Immature natural killer cell (primary cell): ENCODE measurements around the gene POLRMT. TPM values are rescaled to one million over a fixed set of nuclear protein-coding genes. Genes with fewer than 3 reads are reported as not detected.
A peak's percentile ranks its signal among the peaks of the same experiment; 100 is the strongest.
"Not testable (repeated sequence)": the region's sequence is repeated elsewhere in the genome, so short reads cannot be mapped to it uniquely, and the experiment has no call there.

Experiments used
- DNase-seq, 3 donors: peaks; one replicate each; pipeline ENCODE4 v3.0.0; 2022; ENCODE audit warnings: mixed read lengths in 1 of 3
- H3K27ac Mint-ChIP-seq, 6 donors: one replicate each; pipeline ENCODE4 v1.8.0; 2020; ENCODE audit warnings: mixed read lengths in 6 of 6, mild to moderate bottlenecking in 5 of 6, inconsistent platforms in 4 of 6, moderate library complexity in 3 of 6
- H3K27me3 Mint-ChIP-seq, 3 donors: one replicate each; pipeline ENCODE4 v1.8.0; 2020 to 2021; ENCODE audit warnings: low read depth in 3 of 3, mild to moderate bottlenecking in 3 of 3, mixed read lengths in 3 of 3, moderate library complexity in 3 of 3, inconsistent platforms in 1 of 3
- H3K36me3 Mint-ChIP-seq, 3 donors: one replicate each; pipeline ENCODE4 v1.8.0; 2020; ENCODE audit warnings: mixed read lengths in 3 of 3, inconsistent platforms in 2 of 3, mild to moderate bottlenecking in 2 of 3
- H3K4me1 Mint-ChIP-seq, 2 donors: one replicate each; pipeline ENCODE4 v1.8.0; 2020; ENCODE audit warnings: inconsistent platforms in 2 of 2, mild to moderate bottlenecking in 2 of 2, mixed read lengths in 2 of 2, moderate library complexity in 1 of 2
- H3K4me3 Mint-ChIP-seq, 5 donors: one replicate each; pipeline ENCODE4 v1.8.0; 2020; ENCODE audit warnings: mild to moderate bottlenecking in 5 of 5, mixed read lengths in 5 of 5, inconsistent platforms in 3 of 5, moderate library complexity in 3 of 5
- H3K9me3 Mint-ChIP-seq, 6 donors: one replicate each; pipeline ENCODE4 v1.8.0; 2020; ENCODE audit warnings: mild to moderate bottlenecking in 6 of 6, mixed read lengths in 6 of 6, inconsistent platforms in 4 of 6, moderate library complexity in 3 of 6
- polyA plus RNA-seq, 3 donors: library from polyadenylated mRNA; unstranded; fragments of 300-500 nt; fragmentation: Illumina TruSeq; gene quantifications; one replicate each; pipeline ENCODE4 v1.2.3, GENCODE V29; 2021

Gene POLRMT
- polyA plus RNA-seq, 3 donors from 2014 or later: 26.6 to 38.1 (median 37.5) TPM

DNA sequence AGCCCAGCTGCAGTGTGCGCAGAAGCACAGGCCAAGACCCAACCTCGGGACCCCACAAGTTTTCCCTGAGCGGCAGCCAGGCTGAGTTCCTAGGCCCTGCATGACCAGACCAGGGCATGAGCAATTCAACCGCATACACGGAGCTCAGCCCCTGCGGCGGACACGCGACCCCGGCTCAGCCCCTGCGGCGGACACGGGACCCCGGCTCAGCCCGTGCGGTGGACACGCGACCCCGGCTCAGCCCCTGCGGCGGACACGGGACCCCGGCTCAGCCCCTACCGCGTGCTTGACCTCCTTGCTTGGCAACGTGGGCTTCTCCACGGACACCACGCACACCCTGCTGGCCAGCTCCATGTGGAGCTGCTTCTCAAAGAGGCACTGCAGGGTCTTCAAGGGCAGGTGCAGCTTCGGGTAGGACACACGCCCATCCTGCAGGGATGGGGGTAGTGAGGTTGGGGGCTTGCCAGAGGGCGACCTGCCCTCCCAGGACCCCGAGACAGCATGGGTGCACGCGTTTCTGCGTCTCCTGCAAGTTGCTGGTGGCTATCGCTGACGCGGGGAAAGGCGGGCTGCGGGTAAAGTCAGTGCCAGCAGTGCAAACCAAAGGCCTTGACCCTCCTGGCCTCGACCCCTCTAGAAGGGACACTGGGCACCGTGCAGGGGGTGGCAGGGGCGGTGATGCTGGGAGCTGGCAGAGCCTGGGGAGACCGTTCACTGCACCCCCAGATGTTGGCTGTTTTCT, 10.0 kb downstream of the POLRMT start:
- Mint-ChIP-seq H3K4me1 (peaks cover 0 to 2% of the 10 kb centered on the region in 2 donors), H3K27ac (no peak overlapping the region), H3K27me3 (peaks cover 0 to 6% (median 3%) of the 10 kb centered on the region in 3 donors), H3K9me3 (no peaks in the 10 kb centered on the region), H3K4me3 (no peak overlapping the region), H3K36me3 (peaks cover 5 to 9% (median 8%) of the 10 kb centered on the region in 3 donors)
- DNase-seq: no peak

DNA sequence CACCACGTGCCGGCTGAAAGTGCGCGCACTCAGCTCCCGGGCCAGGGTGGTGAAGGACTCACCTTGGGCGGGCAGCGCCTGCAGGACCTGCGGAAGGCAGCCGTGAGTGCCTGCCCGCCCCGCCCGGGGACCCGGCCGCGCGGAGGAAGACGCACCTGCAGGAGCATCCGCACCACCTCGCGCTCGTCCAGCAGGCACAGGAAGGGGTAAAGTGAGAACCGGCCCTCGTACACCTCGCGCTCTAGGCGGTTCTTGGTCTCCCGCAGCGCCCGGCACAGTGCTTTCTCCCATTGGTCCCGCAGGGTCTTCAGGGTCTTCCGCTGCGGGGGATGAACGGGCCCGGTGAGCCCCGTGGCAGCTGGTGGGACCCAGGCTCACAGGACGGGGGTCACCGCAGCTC, 10.7 kb downstream of the POLRMT start:
- Mint-ChIP-seq H3K27ac (no peak overlapping the region), H3K9me3 (no peaks in the 10 kb centered on the region), H3K4me3 (no peak overlapping the region), H3K4me1 (peaks cover 0 to 2% of the 10 kb centered on the region in 2 donors), H3K36me3 (peaks cover 4 to 7% (median 6%) of the 10 kb centered on the region in 3 donors), H3K27me3 (peaks cover 0 to 6% (median 3%) of the 10 kb centered on the region in 3 donors)
- DNase-seq: no peak

DNA sequence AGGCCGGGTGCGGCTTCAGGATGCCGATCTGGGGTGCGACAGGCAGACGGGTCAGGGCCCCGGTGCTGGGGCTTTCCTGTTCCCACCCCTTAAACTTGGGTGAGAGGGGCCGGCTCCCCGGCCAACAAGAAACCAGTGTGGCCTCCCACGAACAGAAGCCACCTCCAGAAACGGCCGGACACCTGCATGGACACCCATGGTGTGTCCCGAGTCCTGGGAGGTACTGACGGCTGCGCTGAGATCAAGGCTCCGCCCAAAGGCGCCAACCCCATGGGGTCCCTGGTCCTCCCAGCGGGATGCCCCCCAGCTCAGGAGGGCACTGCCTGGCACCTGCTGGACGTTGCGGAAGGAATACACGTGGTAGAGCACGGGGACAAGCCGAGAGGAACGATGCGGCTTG, 11.5 kb downstream of the POLRMT start:
- DNase-seq: no peak
- Mint-ChIP-seq H3K27ac (no peak overlapping the region), H3K36me3 (peaks cover 5 to 10% (median 6%) of the 10 kb centered on the region in 3 donors), H3K4me1 (peaks cover 0 to 2% of the 10 kb centered on the region in 2 donors), H3K4me3 (no peak overlapping the region), H3K9me3 (no peaks in the 10 kb centered on the region), H3K27me3 (peaks cover 0 to 6% (median 3%) of the 10 kb centered on the region in 3 donors)

DNA sequence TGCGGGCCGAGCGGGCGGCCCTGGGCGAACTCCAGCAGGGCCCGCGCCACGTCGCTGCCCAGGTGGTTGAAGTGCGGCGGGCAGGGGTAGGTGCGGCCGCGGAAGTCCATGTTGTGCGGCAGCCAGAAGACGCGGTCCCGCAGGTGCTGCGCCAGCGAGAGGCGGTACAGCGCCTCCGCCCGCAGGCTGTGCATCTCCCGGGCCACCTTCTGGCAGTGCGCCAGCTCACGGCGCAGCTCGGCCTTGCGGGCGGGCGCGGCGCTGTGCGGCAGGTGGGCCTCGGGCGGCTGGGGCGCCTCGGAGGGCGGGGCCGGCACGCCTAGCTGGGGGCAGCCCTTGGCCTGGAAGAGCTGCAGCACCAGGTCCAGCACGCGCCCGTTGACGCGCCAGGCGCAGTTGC, 12.1 kb downstream of the POLRMT start:
- not testable (repeated sequence) for H3K9me3 Mint-ChIP-seq, H3K27ac Mint-ChIP-seq, H3K36me3 Mint-ChIP-seq, H3K4me1 Mint-ChIP-seq, H3K27me3 Mint-ChIP-seq, DNase-seq, H3K4me3 Mint-ChIP-seq

DNA sequence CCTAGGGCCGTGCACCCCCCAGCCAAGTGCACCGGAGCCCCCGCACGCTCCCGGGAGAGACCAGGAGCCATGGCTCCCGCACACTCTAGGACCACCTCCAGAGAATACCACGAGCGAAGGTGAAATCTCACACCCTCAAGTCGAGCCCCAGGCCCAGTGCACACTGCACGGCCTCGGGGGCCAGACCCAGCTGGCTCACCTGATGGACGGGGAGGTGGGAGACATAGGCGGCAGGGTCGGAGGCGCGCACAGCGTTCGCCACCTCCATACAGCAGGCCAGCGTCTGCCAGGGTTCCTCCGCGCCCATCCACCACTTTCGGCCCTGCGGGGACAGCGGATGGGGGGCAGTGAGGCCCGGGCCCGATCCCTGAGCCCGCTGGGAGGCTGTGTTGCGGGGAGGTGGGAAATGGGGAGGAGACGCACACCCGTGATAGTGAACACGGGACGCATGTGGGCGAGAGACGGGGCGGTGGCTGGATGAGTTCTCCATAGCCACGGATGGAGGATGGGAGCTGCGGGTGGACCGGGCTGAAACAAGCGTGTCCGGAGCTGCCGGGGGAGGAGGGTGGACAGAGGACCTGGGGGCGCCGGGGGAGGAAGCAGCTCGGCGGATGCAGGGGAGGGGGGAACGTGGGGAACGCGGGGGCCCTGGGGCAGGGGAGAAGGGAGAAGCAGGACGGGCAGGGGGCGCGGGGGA, 13.0 kb downstream of the POLRMT start:
- H3K9me3 Mint-ChIP-seq: no peaks in the 10 kb centered on the region
- peaks cover 3 to 5% of the 10 kb centered on the region in 2 donors for H3K4me1 Mint-ChIP-seq
- peaks cover 3 to 13% (median 3%) of the 10 kb centered on the region in 3 donors for H3K36me3 Mint-ChIP-seq
- peaks cover 0 to 4% (median 3%) of the 10 kb centered on the region in 3 donors for H3K27me3 Mint-ChIP-seq
- no peak overlapping the region for H3K4me3 Mint-ChIP-seq
- H3K27ac Mint-ChIP-seq: no peak overlapping the region
- no peak for DNase-seq

DNA sequence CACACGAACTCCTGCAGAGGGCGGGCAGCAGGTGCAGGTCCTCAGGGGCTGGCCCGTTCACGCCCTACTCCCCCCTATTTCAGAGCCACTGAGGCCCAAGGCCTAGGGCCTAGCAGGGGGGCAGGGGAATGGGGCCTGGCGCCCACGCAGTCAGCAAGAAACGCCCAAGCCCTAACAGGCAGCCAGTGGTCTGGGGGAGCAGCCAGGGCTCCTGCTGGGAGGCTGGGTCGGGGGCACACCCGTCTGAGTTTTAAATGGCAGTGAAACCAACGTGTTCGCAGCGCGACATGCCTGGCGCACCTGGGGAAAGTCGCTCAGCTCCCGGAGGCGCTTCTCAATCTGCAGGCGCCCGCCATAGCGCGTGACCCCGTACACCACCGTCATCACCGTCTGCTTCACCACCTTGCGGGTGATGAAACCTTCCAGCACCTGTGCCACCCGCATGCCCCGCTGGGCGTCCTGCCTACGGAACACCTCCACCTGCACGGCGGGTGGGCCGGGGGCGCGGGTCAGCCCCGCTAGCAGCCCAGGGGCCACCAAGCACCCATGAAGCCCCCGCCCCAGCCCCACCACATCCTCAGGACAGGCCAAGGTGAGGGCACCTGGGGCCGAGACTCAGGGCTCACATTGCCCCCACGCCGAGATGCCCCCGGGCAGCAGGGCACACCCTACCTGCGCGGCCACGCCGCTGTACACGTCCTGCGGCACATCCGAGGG, 13.9 kb downstream of the POLRMT start:
- Mint-ChIP-seq H3K27me3 (peaks cover 0 to 4% (median 3%) of the 10 kb centered on the region in 3 donors), H3K4me1 (peaks cover 5 to 6% of the 10 kb centered on the region in 2 donors), H3K9me3 (no peaks in the 10 kb centered on the region), H3K4me3 (no peak overlapping the region), H3K27ac (no peak overlapping the region), H3K36me3 (peaks cover 3 to 13% (median 3%) of the 10 kb centered on the region in 3 donors)
- DNase-seq: no peak

DNA sequence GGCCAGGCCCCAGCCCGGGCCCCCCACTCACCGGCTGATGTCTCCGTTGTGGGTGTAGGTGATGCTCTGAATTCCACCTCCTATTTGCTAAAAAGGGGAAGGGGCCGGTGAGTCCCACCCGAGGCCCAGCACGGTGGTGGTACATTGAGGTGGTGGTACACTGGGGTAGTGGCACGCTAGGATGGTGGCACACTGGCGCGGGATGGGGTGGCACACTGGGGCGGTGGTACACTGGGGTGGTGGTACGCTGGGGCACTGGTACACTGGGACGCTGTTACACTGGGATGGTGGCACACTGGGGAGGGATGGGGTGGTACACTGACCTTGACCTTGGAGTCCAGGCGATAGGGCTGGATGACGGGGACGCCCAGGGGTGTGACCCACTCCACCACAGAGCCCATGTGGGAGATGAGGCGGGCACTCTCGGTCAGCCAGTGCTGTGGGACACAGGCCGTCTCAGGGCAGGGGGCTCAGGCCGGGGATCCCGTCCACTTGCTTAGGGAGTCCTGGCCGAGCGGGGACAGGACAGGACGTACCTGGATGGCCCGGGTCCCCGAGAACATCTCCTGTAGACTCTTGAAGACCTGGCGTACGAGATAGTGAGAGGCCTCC, 14.6 kb downstream of the POLRMT start:
- Mint-ChIP-seq H3K36me3 (peaks cover 3 to 13% (median 3%) of the 10 kb centered on the region in 3 donors), H3K4me3 (no peak overlapping the region), H3K27ac (no peak overlapping the region), H3K27me3 (peaks cover 0 to 5% (median 3%) of the 10 kb centered on the region in 3 donors), H3K4me1 (peaks cover 5 to 6% of the 10 kb centered on the region in 2 donors), H3K9me3 (no peaks in the 10 kb centered on the region)
- no peak for DNase-seq

DNA sequence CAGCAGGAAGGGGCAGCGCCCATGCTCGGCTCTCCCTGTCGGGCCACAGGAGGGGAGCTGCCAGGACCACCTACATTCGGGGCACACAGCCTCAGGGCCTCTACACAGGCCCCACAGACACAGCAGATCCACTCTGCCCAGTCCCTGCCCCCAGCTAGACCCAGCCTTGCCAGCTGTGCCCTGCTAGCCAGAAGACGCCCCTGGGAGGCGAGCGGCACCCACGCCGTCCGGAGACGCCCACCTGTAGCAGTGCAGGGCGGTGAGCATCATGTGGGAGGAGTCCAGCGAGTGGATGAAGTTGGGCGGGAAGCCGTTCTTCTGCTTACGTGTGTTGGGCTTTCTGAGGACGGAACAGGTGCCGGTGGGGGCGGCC, 15.1 kb downstream of the POLRMT start:
- no peak overlapping the region for H3K27ac Mint-ChIP-seq
- H3K4me1 Mint-ChIP-seq: peaks cover 5 to 6% of the 10 kb centered on the region in 2 donors
- DNase-seq: no peak
- H3K9me3 Mint-ChIP-seq: no peaks in the 10 kb centered on the region
- peaks cover 3 to 13% (median 3%) of the 10 kb centered on the region in 3 donors for H3K36me3 Mint-ChIP-seq
- no peak overlapping the region for H3K4me3 Mint-ChIP-seq
- peaks cover 0 to 5% (median 0%) of the 10 kb centered on the region in 3 donors for H3K27me3 Mint-ChIP-seq

DNA sequence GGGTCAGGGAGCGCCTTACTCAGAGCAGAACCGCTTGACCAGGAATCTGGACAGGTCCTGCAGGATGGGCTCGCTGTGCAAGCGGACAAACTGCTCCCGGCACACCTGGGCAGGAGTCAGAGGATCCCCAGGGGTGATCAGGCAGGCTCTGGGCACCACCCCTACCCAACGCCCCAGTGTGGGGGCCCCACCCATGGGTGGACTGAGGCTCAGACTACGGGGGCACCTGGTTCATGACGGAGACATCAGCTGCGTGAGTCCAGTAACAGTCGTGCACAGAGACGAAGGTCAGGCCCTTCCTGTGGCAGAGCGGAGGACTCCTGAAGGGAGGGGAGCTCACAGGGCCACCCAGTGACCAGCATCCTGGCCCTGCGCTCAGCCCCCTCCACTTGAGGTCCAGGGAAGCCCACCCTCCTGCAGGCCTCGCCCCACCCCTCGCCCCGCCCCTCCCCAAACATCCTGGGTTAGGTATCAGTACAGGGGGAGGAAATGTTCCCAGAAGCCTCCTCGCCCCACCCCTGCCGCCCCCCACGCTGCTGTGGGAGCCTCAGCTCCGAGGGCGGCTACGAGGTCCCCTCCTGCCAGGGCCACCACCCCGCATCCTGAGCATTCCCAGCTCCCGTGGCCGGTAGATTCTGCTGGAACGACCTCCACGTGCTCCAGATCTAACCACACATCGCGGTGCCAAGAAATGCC, 15.6 kb downstream of the POLRMT start:
- no peak overlapping the region for H3K4me3 Mint-ChIP-seq
- H3K36me3 Mint-ChIP-seq: peaks cover 3 to 13% (median 3%) of the 10 kb centered on the region in 3 donors
- H3K9me3 Mint-ChIP-seq: no peaks in the 10 kb centered on the region
- no peak for DNase-seq
- no peak overlapping the region for H3K27ac Mint-ChIP-seq
- H3K4me1 Mint-ChIP-seq: peaks cover 5 to 6% of the 10 kb centered on the region in 2 donors
- peaks cover 0 to 5% (median 0%) of the 10 kb centered on the region in 3 donors for H3K27me3 Mint-ChIP-seq

DNA sequence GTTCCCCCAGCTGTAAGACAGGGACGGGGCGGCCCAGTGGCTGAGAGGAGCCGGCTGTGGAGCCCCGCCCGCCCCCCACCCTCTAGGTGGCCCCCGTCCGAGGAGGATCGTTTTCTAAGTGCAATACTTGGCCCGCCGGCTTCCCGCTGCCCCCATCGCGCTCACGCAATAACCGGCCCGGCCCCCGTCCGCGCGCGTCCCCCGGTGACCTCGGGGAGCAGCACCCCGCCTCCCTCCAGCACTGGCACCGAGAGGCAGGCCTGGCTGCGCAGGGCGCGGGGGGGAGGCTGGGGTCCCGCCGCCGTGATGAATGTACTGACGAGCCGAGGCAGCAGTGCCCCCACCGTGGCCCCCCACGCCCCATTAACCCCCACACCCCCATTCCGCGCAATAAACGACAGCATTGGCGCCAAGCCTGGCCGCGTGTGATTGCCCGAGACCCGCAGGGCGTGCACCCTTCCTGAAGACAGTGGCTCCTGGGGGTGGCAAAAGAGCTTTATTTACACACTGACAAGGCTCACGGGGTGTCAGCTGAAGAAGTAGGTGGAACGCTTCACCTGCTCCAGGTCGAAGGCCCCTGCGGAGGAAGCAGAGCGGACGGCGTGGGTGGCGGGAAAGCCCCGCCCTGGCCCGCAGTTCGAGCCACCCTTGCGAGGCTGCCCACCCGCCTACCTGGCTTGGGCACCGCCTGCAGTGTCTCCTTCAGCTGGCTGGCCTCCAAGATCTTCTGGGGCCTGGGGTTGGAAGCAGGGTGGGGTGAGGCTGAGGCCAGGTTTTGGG, 16.4 kb downstream of the POLRMT start:
- Mint-ChIP-seq H3K4me1 (peaks cover 5 to 8% of the 10 kb centered on the region in 2 donors), H3K9me3 (no peaks in the 10 kb centered on the region), H3K4me3 (no peak overlapping the region), H3K36me3 (peaks cover 3 to 13% (median 3%) of the 10 kb centered on the region in 3 donors), H3K27ac (no peak overlapping the region), H3K27me3 (peaks cover 0 to 5% (median 0%) of the 10 kb centered on the region in 3 donors)
- no peak for DNase-seq

DNA sequence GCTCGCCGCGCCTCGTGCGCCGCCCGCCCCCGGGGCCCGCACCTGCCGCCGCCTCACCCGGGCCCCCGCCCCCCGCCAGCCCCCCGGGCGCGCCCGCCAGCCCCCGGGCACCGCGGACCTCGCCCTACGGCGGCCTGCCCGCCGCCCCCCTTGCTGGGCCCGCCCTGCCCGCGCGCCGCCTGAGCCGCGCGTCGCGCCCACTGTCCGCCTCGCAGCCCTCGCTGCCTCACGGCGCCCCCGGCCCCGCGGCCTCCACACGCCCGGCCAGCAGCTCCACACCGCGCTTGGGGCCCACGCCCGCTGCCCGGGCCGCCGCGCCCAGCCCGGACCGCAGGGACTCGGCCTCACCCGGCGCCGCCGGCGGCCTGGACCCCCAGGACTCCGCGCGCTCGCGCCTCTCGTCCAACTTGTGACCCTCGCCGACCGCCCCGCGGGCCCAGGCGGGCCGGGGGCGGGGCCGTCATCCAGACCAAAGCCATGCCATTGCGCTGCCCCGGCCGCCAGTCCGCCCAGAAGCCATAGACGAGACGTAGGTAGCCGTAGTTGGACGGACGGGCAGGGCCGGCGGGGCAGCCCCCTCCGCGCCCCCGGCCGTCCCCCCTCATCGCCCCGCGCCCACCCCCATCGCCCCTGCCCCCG, 17.2 kb downstream of the POLRMT start:
- Mint-ChIP-seq H3K27me3 (peaks cover 0 to 5% (median under 1%) of the 10 kb centered on the region in 3 donors), H3K36me3 (peaks cover 3 to 13% (median 3%) of the 10 kb centered on the region in 3 donors), H3K4me3 (no peak overlapping the region), H3K4me1 (peaks cover 11 to 14% of the 10 kb centered on the region in 2 donors), H3K27ac (no peak overlapping the region), H3K9me3 (no peaks in the 10 kb centered on the region)
- DNase-seq: no peak

DNA sequence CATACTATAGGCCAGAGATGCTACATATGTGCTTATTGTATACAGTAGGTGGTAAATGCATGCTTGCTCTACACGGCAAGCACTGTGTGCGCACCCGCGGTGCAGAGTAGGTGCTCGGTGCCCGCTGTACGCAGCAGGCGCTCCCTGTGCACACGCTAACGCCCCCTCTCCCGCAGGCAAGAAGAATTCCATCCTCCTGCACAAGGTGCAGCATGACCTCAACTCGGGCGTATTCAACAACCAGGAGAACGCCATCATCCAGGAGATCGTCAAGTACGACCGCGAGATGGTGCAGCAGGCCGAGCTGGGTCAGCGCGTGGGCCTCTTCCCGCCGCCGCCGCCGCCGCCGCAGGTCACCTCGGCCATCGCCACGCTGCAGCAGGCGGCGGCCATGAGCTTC, 17.7 kb downstream of the POLRMT start:
- H3K36me3 Mint-ChIP-seq: peaks cover 3 to 13% (median 3%) of the 10 kb centered on the region in 3 donors
- H3K4me1 Mint-ChIP-seq: peaks cover 16 to 19% of the 10 kb centered on the region in 2 donors
- no peaks in the 10 kb centered on the region for H3K9me3 Mint-ChIP-seq
- H3K4me3 Mint-ChIP-seq: peak overlapping the region; percentile 68 to 79 (median 71)
- DNase-seq: no peak
- H3K27ac Mint-ChIP-seq: no peak overlapping the region
- peaks cover 0 to 5% (median 3%) of the 10 kb centered on the region in 3 donors for H3K27me3 Mint-ChIP-seq
